ENCODE results near the gene MAGI1. TPM values are rescaled to one million over a fixed set of nuclear protein-coding genes. Genes with fewer than 3 reads are reported as not detected.

The MAGI1 gene
- polyA plus RNA-seq, 1 of the 3 experiments (the other 2 are of a cell fraction): 10.3 TPM

DNA sequence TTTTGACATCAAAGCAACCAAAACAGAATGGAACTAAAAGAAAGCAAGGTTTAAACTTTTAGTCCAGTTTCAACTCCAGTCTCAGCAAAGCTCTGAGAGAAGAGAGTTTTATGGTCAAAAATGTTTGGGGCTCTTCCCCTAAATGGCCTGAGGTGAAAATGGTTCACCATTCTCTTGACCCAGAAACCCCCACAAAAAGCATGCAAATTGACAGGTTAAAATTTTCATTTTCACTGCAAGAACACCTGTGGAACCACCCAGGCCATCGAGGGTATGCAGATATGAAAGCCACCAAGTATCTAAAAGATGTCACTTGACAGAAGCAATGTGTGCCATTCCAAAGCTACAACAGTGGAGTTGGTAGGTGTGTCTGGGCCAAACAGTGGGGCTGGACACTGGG, 195.0 kb downstream of the MAGI1 start:
- DNase-seq: no peak
- no peaks in the 10 kb centered on the region for H3K27me3 ChIP-seq (ENCODE audit: insufficient read depth)
- TF ChIP-seq RFX5 (IDR thresholded peaks at IDR 0.05; ENCODE audit: low read length) (no peak), FOSL2 (IDR thresholded peaks at IDR 0.05; ENCODE audit: borderline replicate concordance, low read depth) (no peak), RAD21 (IDR thresholded peaks at IDR 0.05; ENCODE audit: low read length) (no peak), NFIC (IDR thresholded peaks at IDR 0.05; ENCODE audit: borderline replicate concordance) (no peak), EP300 (IDR thresholded peaks at IDR 0.05; ENCODE audit: borderline replicate concordance in 1 of 2, low read depth in 1 of 2, low read length in 1 of 2) (no peak), ELF1 (IDR thresholded peaks at IDR 0.05) (no peak), RCOR1 (IDR thresholded peaks at IDR 0.05; ENCODE audit: low read length) (no peak), SMC3 (IDR thresholded peaks at IDR 0.05; ENCODE audit: low read depth, low read length) (no peak), POLR2AphosphoS5 (IDR thresholded peaks at IDR 0.05; ENCODE audit: low read depth, low read length) (no peak), FOXJ3 (CRISPR knock-in tag; IDR thresholded peaks at IDR 0.05) (no peak), TEAD4 (IDR thresholded peaks at IDR 0.05; ENCODE audit: borderline replicate concordance, insufficient read depth) (no peak), MEF2A (IDR thresholded peaks at IDR 0.05; ENCODE audit: borderline replicate concordance, low read depth) (no peak), SIN3A (IDR thresholded peaks at IDR 0.05; ENCODE audit: borderline replicate concordance, low read depth, low read length) (no peak), GABPA (IDR thresholded peaks at IDR 0.05; ENCODE audit: low read depth) (no peak)
- TF ChIP-seq, protein P1, sequence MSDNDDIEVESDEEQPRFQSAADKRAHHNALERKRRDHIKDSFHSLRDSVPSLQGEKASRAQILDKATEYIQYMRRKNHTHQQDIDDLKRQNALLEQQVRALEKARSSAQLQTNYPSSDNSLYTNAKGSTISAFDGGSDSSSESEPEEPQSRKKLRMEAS (IDR thresholded peaks at IDR 0.05; ENCODE audit: low read depth): no peak
- TF ChIP-seq, protein P2, sequence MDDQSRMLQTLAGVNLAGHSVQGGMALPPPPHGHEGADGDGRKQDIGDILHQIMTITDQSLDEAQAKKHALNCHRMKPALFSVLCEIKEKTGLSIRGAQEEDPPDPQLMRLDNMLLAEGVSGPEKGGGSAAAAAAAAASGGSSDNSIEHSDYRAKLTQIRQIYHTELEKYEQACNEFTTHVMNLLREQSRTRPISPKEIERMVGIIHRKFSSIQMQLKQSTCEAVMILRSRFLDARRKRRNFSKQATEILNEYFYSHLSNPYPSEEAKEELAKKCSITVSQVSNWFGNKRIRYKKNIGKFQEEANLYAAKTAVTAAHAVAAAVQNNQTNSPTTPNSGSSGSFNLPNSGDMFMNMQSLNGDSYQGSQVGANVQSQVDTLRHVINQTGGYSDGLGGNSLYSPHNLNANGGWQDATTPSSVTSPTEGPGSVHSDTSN (IDR thresholded peaks at IDR 0.05): no peak
- TF ChIP-seq, protein P3, sequence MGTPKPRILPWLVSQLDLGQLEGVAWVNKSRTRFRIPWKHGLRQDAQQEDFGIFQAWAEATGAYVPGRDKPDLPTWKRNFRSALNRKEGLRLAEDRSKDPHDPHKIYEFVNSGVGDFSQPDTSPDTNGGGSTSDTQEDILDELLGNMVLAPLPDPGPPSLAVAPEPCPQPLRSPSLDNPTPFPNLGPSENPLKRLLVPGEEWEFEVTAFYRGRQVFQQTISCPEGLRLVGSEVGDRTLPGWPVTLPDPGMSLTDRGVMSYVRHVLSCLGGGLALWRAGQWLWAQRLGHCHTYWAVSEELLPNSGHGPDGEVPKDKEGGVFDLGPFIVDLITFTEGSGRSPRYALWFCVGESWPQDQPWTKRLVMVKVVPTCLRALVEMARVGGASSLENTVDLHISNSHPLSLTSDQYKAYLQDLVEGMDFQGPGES (IDR thresholded peaks at IDR 0.05; ENCODE audit: low read depth, low read length): no peak
- TF ChIP-seq, protein P4, sequence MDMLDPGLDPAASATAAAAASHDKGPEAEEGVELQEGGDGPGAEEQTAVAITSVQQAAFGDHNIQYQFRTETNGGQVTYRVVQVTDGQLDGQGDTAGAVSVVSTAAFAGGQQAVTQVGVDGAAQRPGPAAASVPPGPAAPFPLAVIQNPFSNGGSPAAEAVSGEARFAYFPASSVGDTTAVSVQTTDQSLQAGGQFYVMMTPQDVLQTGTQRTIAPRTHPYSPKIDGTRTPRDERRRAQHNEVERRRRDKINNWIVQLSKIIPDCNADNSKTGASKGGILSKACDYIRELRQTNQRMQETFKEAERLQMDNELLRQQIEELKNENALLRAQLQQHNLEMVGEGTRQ (IDR thresholded peaks at IDR 0.05; ENCODE audit: borderline replicate concordance, low read depth, low read length): no peak
- no peaks in the 10 kb centered on the region for H3K9me3 ChIP-seq
- H3K36me3 ChIP-seq (replicated peaks in 1 of 2; ENCODE audit: control insufficient read depth in 1 of 2, insufficient read depth in 2 of 2, low read length in 1 of 2): no peaks in the 10 kb centered on the region
- peaks cover 38% of the 10 kb centered on the region for H3K79me2 ChIP-seq (ENCODE audit: insufficient read depth)
- H3K4me3 ChIP-seq (ENCODE audit: low read depth in 2 of 2, low read length in 1 of 2): no peak overlapping the region
- no peak overlapping the region for H2AFZ ChIP-seq (ENCODE audit: low read depth)
- no peaks in the 10 kb centered on the region for H3K9me2 ChIP-seq
- WGBS (ENCODE audit: low lambda C conversion rate): 72% methylated on average over 1 of the region's 1 CpG
- ChIA-PET CTCF (no interaction called here), POLR2A (no interaction called here)
- H3F3A ChIP-seq (replicated peaks; ENCODE audit: insufficient read depth): peaks cover 8% of the 10 kb centered on the region
- no peaks in the 10 kb centered on the region; a peak in 1 of 4 replicates for H3K4me1 ChIP-seq (ENCODE audit: control insufficient read depth in 1 of 2, insufficient read depth in 2 of 2, low read depth in 1 of 2, low read length in 1 of 2)
- no peak overlapping the region for H3K4me2 ChIP-seq
- H4K20me1 ChIP-seq (ENCODE audit: insufficient read depth): no peaks in the 10 kb centered on the region
- H3K27ac ChIP-seq (ENCODE audit: low read depth in 2 of 2, low read length in 1 of 2): no peak overlapping the region
- H3K9ac ChIP-seq: no peak overlapping the region

All from SK-N-SH (cell line).